IPS DF 19.7 (cell line): Measurements from ENCODE around the gene PNMA8A.

Experiments used
- DNase-seq: peaks from one replicate; pipeline ENCODE4 v3.0.0-alpha.2; 2013; ENCODE audit warnings: low read depth, low spot score

Gene PNMA8A

GRCh38 chr19:46492841-46493235, 21.5 kb upstream of the PNMA8A start:
- no peak for DNase-seq

GRCh38 chr19:46491975-46492682, 20.8 kb upstream of the PNMA8A start:
- DNase-seq = no peak

- no peak for DNase-seq
Observed at GRCh38 chr19:46490774-46491173, 19.4 kb upstream of the PNMA8A start.

DNA sequence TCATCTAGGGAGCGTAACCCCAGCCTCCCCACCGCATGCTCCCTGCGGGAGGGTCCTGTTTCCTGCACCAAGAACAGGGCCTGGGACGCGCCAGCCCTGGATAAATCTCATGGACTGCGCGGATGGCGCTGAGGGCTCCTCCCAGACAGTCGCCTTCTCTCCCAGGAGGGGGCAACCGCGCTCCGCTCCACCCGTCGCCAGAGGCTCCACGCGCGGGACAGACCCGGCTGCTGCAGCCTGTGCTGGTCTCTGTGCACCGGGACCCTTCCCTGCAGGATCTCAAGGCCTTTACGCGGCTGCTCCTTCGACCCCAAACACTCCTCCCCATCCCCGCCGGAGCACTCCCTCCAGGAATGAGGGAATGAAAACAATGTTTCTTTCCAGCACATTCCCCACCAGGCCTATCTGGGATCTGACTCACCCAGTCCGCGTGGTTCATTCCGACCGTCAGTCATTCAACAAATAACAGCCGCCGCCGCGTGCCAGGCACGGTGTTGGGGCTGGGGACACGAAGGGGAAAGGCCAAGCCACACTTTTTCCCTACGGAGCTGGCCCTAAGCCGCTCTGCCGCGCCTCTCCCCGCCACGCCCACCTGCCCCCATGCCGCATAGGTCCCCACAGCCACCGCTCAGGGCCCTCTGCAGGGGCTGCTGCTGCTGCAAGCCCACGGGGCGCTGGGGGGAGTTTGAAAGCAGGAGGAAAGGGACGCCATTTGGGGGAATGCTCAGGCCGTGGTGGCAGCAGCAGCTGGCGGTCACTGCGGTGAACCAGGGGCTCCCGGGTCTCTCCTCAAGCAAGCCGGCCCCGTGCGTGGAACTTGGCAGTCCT, 18.3 kb upstream of the PNMA8A start:
- DNase-seq = no peak

- DNase-seq = no peak
Observed at GRCh38 chr19:46488551-46488950, 17.2 kb upstream of the PNMA8A start.

DNA sequence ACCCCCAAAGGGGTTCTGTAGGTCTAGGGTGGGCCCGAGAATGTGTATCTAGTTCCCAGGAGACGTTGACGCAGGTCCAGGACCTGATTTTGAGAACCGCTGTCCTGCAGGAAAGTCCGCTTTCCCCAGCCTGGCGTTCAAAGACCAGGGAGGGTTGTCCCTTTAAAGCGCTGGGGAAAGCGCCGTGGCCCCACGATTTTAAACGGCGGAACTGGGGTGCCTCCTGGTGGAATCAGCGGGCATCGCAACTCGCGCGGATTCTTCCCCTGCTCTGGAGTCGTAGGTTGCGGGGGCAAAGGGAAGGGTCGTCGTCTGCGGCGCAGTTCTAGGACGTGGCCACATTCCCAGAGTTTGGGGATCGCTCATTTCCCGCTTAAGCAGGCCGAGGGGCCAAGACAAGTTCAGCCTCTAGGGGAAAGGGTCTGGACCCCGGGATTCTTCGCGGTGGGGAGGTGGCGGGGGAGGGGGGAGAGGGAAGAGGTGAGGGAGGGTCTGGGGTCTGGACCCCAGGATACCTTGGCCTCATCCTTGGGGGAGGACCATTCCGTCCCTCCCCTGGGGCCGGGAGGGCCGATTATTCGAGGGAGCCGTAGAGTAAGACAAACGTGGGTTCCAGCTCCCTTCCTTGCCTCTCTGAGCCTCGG, 16.6 kb upstream of the PNMA8A start:
- DNase-seq = no peak

- no peak for DNase-seq
Observed at GRCh38 chr19:46487178-46487801, 15.9 kb upstream of the PNMA8A start.

DNA sequence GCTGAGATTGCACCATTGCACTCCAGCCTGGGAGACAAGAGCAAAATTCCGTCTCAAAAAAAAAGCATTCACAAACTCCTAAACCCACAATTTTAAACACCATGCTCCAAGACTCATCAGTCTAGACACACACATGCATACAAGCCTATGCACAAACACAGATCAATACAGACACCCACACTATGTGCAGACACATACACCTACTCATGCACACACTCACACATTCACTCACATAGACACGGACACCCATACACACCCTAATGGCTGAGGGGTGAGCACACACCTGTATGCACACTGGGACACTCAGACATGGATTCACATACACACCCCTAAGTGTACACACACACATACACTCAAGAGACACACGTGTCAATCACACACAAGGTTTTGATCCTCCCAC, 15.0 kb upstream of the PNMA8A start:
- no peak for DNase-seq

DNA sequence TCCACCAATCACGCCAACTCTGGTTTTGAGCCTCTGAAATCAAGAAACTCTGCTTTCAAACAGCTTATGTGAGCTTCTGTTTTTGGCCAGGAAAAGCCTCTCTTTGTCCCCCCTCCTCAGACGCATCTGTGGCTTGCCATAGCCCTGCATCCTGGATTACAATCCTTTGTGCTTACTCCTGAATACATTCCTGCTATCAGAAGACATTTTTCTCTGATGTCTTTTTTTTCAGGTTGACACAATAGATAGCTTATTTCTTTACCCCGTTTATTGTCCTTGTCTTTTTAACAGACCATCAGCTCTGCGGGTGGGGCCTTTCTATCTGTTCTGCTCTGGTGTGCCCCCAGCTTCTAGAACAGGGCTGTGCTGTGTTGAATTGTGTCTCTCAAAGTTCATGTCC, 13.3 kb upstream of the PNMA8A start:
- DNase-seq = no peak

DNA sequence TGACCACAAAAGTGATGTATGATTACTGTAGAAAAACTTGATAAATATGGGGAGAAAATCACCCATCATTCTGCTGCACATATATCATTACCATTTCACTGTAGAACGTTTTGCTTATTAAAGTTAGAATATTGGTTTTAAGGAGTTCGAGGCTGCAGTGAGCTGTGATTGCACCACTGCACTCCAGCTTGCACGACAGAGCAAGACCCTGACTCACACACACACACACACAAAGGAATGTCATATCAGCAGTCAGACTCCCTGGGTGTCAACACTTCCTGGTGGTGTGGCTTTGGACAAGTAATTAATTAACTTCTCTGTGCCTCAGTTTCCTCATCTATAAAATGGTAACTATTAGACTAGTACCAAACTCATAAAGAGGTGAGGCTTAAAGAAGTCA, 11.3 kb upstream of the PNMA8A start:
- no peak for DNase-seq

- no peak for DNase-seq
Observed at GRCh38 chr19:46481947-46482346, 10.6 kb upstream of the PNMA8A start.

GRCh38 chr19:46481223-46481848, 10.0 kb upstream of the PNMA8A start:
- DNase-seq = no peak

DNA sequence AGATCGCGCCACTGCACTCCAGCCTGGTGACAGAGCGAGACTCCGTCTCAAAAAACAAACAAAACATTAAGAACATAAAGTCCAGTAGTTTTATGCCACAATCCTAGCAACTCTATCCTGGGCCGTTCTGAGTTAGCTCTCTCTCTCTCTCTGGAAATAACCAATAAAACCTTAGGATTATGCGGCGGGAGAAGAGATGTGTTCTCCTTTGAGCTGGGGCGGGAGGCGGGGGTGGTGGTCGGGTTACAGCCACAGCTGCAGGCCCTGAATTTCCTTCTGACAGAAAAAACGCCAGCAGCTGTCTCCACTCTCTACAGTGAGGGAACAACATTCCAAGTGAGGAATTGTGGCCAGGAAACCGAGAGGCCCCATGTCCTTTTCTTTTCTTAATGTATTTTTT, 9.1 kb upstream of the PNMA8A start:
- DNase-seq = no peak

- no peak for DNase-seq
Observed at GRCh38 chr19:46478356-46478986, 7.1 kb upstream of the PNMA8A start.

DNA sequence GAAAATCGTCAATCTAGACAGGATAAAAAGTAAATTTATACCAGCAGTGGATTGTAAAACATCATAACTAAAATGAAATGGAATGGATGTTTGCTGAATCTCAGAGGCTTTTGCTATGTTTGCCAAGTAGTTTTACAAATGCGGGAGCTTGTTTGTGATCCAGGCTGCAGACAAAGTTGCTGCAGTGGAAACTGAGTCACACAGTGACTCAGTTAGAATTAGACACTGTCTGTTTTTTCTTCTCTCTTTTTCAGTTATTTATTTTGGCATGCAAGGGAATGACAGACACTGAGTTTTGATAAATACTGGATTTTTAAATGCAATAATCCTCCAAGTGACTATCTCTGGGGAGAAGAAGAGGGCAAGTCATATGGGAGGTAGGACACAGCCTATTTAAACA, 4.6 kb upstream of the PNMA8A start:
- DNase-seq = no peak

GRCh38 chr19:46474211-46474610, 2.8 kb upstream of the PNMA8A start:
- no peak for DNase-seq

DNA sequence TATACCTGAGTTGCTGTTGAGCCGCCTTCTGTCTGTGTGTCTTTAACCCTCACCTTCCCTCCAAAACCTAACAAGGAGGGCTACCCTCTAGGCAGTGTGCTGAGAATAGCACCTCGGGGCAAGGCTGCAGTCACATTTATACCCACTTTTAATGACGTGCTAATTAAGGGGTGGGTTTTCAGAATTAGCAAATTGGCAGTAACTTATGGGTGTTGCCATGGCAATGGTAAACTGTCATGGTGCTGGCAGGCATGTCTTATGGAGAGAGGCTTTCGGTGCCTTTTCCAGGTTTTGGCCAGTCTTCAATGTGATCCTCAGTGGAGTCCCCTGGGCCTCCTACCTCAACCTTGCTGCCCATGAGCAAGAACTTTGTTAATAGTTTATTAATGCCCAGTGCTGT, 1.2 kb upstream of the PNMA8A start:
- DNase-seq = no peak

DNA sequence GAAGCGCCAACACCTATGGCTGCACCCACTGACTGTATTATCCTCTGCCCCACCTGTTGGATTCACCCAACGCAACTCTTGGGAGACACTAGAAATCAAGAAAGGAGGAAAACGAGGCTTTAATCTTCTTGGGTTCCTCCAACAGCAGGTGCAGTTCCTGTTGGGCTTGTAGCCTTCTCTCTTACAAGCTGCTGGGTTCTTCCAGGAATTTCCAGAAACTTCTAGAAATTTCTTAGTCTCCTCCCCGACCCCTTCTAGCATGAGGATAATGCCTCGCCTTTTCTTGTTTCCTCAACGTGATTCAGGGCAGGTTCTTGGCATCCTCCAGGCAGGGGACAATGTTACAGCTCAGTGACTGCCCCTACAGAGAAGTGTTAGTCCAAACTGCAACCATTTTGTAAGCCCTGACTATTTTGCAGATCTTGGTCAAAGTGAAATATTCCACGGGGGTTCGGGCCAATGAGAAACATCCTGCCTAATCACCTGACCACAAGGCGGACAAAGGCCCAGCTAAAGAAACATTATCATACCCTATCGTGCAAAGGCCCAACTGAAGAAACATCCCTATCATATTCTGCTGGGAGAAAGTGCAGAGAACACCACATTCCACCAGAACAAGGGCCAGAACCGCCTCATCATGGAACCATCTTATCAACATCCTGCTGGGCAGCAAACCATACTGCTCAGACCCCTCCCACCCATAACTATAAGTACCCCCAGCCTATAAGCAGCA, 614 bp upstream of the PNMA8A start:
- no peak for DNase-seq

- DNase-seq = no peak
Observed at GRCh38 chr19:46470376-46470775, 987 bp downstream of the PNMA8A start.

- no peak for DNase-seq
Observed at GRCh38 chr19:46469541-46470185, 1.7 kb downstream of the PNMA8A start.
